Stomach (tissue), 9 donors: ENCODE results near the gene KCNK7. TPM values are rescaled to one million over a fixed set of nuclear protein-coding genes. Genes with fewer than 3 reads are reported as not detected.

ENCODE experiments used
- DNase-seq, 2 donors: peaks; one replicate each; pipeline versions ENCODE4 v3.0.0 to v3.0.0-alpha.2; 2013 to 2019
- H3K27ac ChIP-seq, 5 donors: fragments of 200-600 bp in 4 of 5; sonication (generic) in 4 of 5; one replicate each; pipeline ENCODE4 v1.5.1; 2013 to 2019; ENCODE audit warnings: mild to moderate bottlenecking in 1 of 5, moderate library complexity in 1 of 5
- H3K27me3 ChIP-seq, 3 donors: fragments of 200-600 bp; sonication (generic); one replicate each; pipeline ENCODE4 v1.5.1; 2017 to 2019; ENCODE audit warnings: mixed run types in 1 of 3
- H3K36me3 ChIP-seq, 4 donors: fragments of 200-600 bp; sonication (generic); 1 replicate in 3 of 4; 2 replicates in 1 of 4; pipeline ENCODE4 v1.5.1; 2016 to 2019
- H3K4me1 ChIP-seq, 4 donors: fragments of 200-600 bp; sonication (generic); one replicate each; pipeline ENCODE4 v1.5.1; 2016 to 2019
- H3K4me3 ChIP-seq, 4 donors: fragments of 200-600 bp; sonication (generic) in 3 of 4; one replicate each; pipeline ENCODE4 v1.5.1; 2016 to 2019; ENCODE audit warnings: mild to moderate bottlenecking in 1 of 4
- H3K9me3 ChIP-seq, 4 donors: fragments of 200-600 bp; sonication (generic); one replicate each; pipeline ENCODE4 v1.5.1; 2016 to 2019
- EP300 ChIP-seq: sonication (generic); formaldehyde crosslinking; IDR thresholded peaks from one replicate; pipeline ENCODE4 v1.6.1; 2017; ENCODE audit warnings: antibody characterized with exemption
- POLR2A ChIP-seq, 4 donors: fragments of 450-650 bp; IDR thresholded peaks; one replicate each; pipeline ENCODE4 v1.6.1; 2016; ENCODE audit warnings: antibody characterized with exemption in 4 of 4, control low read depth in 2 of 4, mild to moderate bottlenecking in 1 of 4, moderate library complexity in 1 of 4
- POLR2AphosphoS5 ChIP-seq, 3 donors: sonication (generic); formaldehyde crosslinking; IDR thresholded peaks; one replicate each; pipeline ENCODE4 v1.6.1; 2016; ENCODE audit warnings: antibody characterized with exemption in 3 of 3
- WGBS, 5 donors: extraction: QIAGEN DNeasy Blood & Tissue Kit in 3 of 5; methylation state at CpG; one replicate each; pipeline versions ENCODE4 v1.1.5 to v1.1.7; 2013 to 2018; 5-methylcytosine and 5-hydroxymethylcytosine counted together
- intact Hi-C: fragments of 100-400 bp; cut with DNase I; formaldehyde crosslinking; loops from one replicate; pipeline ENCODE4 v1.15.1; 2023; ENCODE audit warnings: low total_unique reads
- polyA plus RNA-seq, 3 donors: library from polyadenylated mRNA; stranded (reverse); fragments of 200-250 nt; gene quantifications; one replicate each; pipeline ENCODE4 v1.2.3, GENCODE V29; 2013
- total RNA-seq, 5 donors: library from RNA; depleted of rRNA; stranded (reverse); fragments of >200 nt; gene quantifications; one replicate each; pipeline versions ENCODE4 v1.1.0 to v1.2.3, GENCODE V29; 2014 to 2016
- TF ChIP-seq, protein P1 (sequence below), 7 experiments: fragments of 450-650 bp in 4 of 7; fragments of 200-600 bp in 3 of 7; sonication (generic) in 3 of 7; IDR thresholded peaks; one replicate each; pipeline ENCODE4 v1.5.1; 2016 to 2019; ENCODE audit warnings: antibody characterized with exemption in 7 of 7, control low read depth in 2 of 7, mild to moderate bottlenecking in 1 of 7
- donor health status: healthy with polysubstance abuse.
- donor health status: Bipolar disorder and iron deficiency.
- donor health status: healthy.

Gene KCNK7
- total and polyA plus RNA-seq, 8 donors = 0.58 to 5.8 (median 3.0) TPM; not detected in 4

DNA sequence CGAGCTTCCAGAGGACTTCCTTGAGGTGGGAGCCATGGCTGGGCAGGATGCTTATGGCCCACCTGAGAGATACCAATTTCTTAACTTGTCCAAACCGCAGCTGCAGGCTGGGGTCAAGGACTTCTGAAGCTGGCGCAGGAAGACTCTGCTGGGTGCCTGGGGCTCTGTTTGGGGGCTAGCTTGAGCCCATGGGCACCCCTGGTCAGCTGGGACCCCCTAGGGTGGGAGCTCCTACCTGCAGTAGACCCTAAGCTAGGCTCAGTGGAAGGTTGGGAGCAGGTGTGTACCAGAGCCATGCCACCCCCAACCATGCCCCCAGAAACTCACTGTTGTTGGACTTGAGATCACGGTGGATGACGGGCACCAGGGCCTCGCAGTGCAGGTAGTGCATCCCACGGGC, 17.1 kb upstream of the KCNK7 start:
- H3K4me3 ChIP-seq = peak overlapping the region; percentile 65 to 98 (median 79)
- peaks cover 58 to 77% (median 71%) of the 10 kb centered on the region in 4 donors for H3K4me1 ChIP-seq
- peaks cover 7 to 60% (median 48%) of the 10 kb centered on the region in 4 donors for H3K36me3 ChIP-seq
- intact Hi-C loops = no loop called here
- H3K9me3 ChIP-seq = no peaks in the 10 kb centered on the region
- no peaks in the 10 kb centered on the region for H3K27me3 ChIP-seq
- peak overlapping the region in 4 of 5 donors; percentile 93 to 99 (median 96) for H3K27ac ChIP-seq
- TF ChIP-seq EP300 (no peak), POLR2AphosphoS5 (IDR thresholded peaks at IDR 0.05) (no peak), POLR2A (IDR thresholded peaks at IDR 0.05) (no peak)
- TF ChIP-seq, protein P1, sequence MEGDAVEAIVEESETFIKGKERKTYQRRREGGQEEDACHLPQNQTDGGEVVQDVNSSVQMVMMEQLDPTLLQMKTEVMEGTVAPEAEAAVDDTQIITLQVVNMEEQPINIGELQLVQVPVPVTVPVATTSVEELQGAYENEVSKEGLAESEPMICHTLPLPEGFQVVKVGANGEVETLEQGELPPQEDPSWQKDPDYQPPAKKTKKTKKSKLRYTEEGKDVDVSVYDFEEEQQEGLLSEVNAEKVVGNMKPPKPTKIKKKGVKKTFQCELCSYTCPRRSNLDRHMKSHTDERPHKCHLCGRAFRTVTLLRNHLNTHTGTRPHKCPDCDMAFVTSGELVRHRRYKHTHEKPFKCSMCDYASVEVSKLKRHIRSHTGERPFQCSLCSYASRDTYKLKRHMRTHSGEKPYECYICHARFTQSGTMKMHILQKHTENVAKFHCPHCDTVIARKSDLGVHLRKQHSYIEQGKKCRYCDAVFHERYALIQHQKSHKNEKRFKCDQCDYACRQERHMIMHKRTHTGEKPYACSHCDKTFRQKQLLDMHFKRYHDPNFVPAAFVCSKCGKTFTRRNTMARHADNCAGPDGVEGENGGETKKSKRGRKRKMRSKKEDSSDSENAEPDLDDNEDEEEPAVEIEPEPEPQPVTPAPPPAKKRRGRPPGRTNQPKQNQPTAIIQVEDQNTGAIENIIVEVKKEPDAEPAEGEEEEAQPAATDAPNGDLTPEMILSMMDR (IDR thresholded peaks at IDR 0.05) = no peak
- 48 to 57% (median 55%) methylated on average over 5 to 7 of the region's 7 CpGs for WGBS, 5 donors
- no peak for DNase-seq

DNA sequence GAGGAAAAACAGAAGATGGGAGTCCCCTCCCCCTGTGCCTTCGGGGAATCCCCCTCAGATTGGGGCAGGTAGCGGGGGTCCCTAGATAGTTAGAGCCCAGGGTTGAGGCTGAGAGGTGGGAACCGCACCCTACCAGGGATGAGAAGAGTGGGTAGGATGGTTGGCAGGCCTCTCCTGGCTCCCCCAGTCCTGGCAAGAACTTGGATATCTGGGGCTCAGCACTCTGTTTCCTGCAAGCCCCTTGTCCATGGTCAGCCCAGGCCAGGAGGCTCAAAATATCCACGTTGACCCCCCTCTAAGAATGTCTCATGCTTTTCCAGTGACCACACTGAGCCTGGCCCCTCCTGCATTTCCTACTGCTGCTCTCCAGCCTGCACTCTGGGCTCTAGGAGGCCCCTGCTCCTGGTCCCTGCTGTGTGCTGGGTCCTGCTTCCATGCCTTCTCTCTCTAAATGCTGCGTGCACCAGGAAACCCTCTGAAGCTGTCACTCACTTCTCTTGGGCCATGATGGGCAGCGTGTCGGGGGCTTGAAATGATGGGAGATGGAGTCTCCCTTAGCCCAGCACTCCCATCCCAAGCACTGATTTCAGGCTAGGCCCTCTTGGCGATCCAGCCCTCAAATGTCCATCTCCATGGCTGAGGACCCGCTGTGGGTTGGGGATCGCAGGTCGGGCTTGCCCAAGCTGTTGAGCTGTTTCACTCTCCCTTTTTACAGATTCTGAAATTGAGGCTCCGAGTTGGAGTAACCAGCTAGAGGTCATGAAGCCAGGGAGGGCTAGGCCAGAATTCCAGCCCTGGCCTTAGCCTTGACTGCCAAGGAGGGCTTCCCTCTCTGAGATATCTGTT, 16.4 kb upstream of the KCNK7 start:
- peaks cover 57 to 77% (median 71%) of the 10 kb centered on the region in 4 donors for H3K4me1 ChIP-seq
- WGBS, 5 donors = 59 to 71% (median 68%) methylated on average over 11 to 12 of the region's 12 CpGs
- H3K9me3 ChIP-seq = no peaks in the 10 kb centered on the region
- H3K27me3 ChIP-seq = no peaks in the 10 kb centered on the region
- H3K36me3 ChIP-seq = peaks cover 5 to 56% (median 48%) of the 10 kb centered on the region in 4 donors
- TF ChIP-seq POLR2A (IDR thresholded peaks at IDR 0.05) (no peak), POLR2AphosphoS5 (IDR thresholded peaks at IDR 0.05) (no peak), EP300 (no peak)
- TF ChIP-seq, protein P1 (IDR thresholded peaks at IDR 0.05) = no peak
- peak in 1 of 2 donors; percentile 47 for DNase-seq
- peak overlapping the region; percentile 33 to 99 (median 95) for H3K27ac ChIP-seq
- H3K4me3 ChIP-seq = peak overlapping the region; percentile 65 to 98 (median 79)
- intact Hi-C loops = no loop called here

DNA sequence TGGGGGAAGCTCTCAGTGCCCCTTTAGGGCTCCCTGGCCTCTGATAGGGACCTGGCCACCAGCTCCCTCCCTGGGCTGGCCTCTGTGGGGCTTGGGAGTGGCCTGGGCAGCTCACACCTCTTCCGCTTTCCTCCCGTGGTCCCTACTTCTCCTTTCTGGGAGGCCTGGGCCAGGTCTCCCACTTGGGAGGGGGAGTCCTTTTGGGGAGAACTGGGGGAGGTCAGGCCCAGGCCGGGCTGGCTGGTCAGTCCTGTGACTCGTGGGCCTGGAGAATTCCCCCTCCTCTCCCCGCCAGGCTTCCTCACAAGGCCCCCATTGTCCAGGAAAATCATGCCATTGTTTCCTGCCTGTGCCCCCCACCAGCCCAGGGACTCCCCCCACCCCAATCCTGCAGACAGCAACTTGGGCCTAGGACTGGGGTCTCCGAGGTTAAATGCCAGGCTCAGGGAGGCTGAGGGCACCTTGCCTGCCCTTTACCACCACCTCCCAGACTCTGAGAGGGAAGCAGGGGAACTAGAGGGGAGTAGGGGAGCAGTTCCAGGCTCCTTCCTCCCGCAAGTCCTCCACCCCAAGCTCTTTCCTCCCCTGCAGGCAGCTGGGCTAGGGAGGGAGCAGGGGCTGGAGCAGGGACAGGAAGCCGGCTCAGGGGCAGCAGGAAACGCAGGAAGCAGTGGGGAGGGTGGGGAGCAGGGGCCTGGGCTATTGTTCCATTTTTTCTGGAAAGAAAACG, 15.6 kb upstream of the KCNK7 start:
- H3K4me1 ChIP-seq = peaks cover 55 to 76% (median 70%) of the 10 kb centered on the region in 4 donors
- 43 to 60% (median 50%) methylated on average over 7 to 10 of the region's 10 CpGs for WGBS, 5 donors
- DNase-seq = peak in 1 of 2 donors; percentile 73

DNA sequence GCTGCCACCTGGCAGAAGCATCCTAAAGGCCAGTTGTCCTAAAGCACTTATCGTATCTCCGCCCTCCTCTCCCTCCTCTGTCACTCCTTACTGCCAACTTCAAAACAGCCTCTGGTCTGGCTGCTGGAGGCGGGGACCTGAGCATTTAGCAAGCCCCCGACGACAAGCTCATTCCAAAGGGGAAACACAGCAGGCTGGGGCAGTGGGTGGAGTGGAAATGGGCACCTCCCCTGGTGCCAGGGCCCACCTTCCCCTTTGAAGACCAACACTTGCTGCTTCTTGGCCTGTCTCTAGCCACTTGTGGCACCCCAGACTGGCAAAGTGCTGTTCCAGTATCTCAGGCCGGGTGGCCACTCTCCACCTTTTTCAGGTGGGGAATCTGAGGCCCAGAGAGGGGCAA, 14.8 kb upstream of the KCNK7 start:
- no peak for TF ChIP-seq POLR2A (IDR thresholded peaks at IDR 0.05)
- TF ChIP-seq, protein P1 (IDR thresholded peaks at IDR 0.05) = no peak
- TF ChIP-seq EP300 = no peak
- no peak for TF ChIP-seq POLR2AphosphoS5 (IDR thresholded peaks at IDR 0.05)
- H3K9me3 ChIP-seq = no peaks in the 10 kb centered on the region
- DNase-seq = no peak
- no peaks in the 10 kb centered on the region for H3K27me3 ChIP-seq
- peak overlapping the region; percentile 5 to 99 (median 95) for H3K27ac ChIP-seq
- intact Hi-C loops = no loop called here
- peak overlapping the region in 3 of 4 donors; percentile 76 to 98 (median 82) for H3K4me3 ChIP-seq
- peaks cover 14 to 68% (median 58%) of the 10 kb centered on the region in 4 donors for H3K36me3 ChIP-seq
- 45 to 65% (median 61%) methylated on average over 5 to 6 of the region's 6 CpGs for WGBS, 5 donors
- peaks cover 59 to 77% (median 68%) of the 10 kb centered on the region in 4 donors for H3K4me1 ChIP-seq

More for the DNA sequence above, 15.6 kb upstream of the KCNK7 start:
- Histone ChIP-seq H3K4me3 (peak overlapping the region; percentile 65 to 98 (median 79)), H3K27ac (peak overlapping the region; percentile 5 to 99 (median 95)), H3K27me3 (no peaks in the 10 kb centered on the region), H3K9me3 (no peaks in the 10 kb centered on the region), H3K36me3 (peaks cover 6 to 60% (median 50%) of the 10 kb centered on the region in 4 donors)
- TF ChIP-seq EP300 (no peak), POLR2AphosphoS5 (IDR thresholded peaks at IDR 0.05) (peak in 1 of 3 donors; percentile 5)
- intact Hi-C loops = no loop called here
